H9 (cell line): Measurements from ENCODE around the gene DAB1. TPM values are rescaled to one million over a fixed set of nuclear protein-coding genes. Genes with fewer than 3 reads are reported as not detected.

ENCODE experiments used
- DNase-seq: peaks from one replicate; pipeline ENCODE4 v3.0.0-alpha.2; 2017
- H2AFZ ChIP-seq: one replicate; pipeline ENCODE4 v1.6.1; 2013; ENCODE audit warnings: mild to moderate bottlenecking, low read length, control low read depth, moderate library complexity
- H2AK5ac ChIP-seq: 2 replicates; pipeline ENCODE4 v1.6.1; 2013; ENCODE audit warnings: low read length, control low read depth, mixed read lengths; ENCODE audit not compliant: insufficient read length
- H2BK120ac ChIP-seq: one replicate; pipeline ENCODE4 v1.6.1; 2013; ENCODE audit warnings: low read depth, mild to moderate bottlenecking, low read length, control low read depth, inconsistent platforms; ENCODE audit not compliant: poor library complexity, severe bottlenecking
- H2BK12ac ChIP-seq: 2 replicates; pipeline ENCODE4 v1.6.1; 2013; ENCODE audit warnings: low read length, control low read depth, mixed read lengths, low read depth; ENCODE audit not compliant: insufficient read length
- H2BK15ac ChIP-seq: 2 replicates; pipeline ENCODE4 v1.6.1; 2013; ENCODE audit warnings: low read depth, low read length, control low read depth
- H2BK20ac ChIP-seq: one replicate; pipeline ENCODE4 v1.6.1; 2013; ENCODE audit warnings: low read depth, mild to moderate bottlenecking, low read length, control low read depth, inconsistent platforms; ENCODE audit not compliant: poor library complexity, severe bottlenecking
- H2BK5ac ChIP-seq: 2 replicates; pipeline ENCODE4 v1.6.1; 2013; ENCODE audit warnings: low read length, control low read depth, mixed read lengths; ENCODE audit not compliant: insufficient read length
- H3K14ac ChIP-seq: 2 replicates; pipeline ENCODE4 v1.6.1; 2013; ENCODE audit warnings: low read length, control low read depth; ENCODE audit not compliant: insufficient read depth
- H3K18ac ChIP-seq: 2 replicates; pipeline ENCODE4 v1.6.1; 2013; ENCODE audit warnings: low read depth, mild to moderate bottlenecking, mixed read lengths, low read length, control low read depth; ENCODE audit not compliant: insufficient read length
- H3K23ac ChIP-seq: 2 replicates; pipeline ENCODE4 v1.6.1; 2013; ENCODE audit warnings: low read length, control low read depth, mixed read lengths, low read depth; ENCODE audit not compliant: insufficient read length
- H3K23me2 ChIP-seq: 2 replicates; pipeline ENCODE4 v1.6.1; 2013; ENCODE audit warnings: low read depth, mild to moderate bottlenecking, mixed read lengths, low read length, control low read depth; ENCODE audit not compliant: insufficient read length, poor library complexity, severe bottlenecking
- H3K27ac ChIP-seq: 2 replicates; pipeline ENCODE4 v1.5.1; 2013; ENCODE audit warnings: low read length, control low read depth, mixed read lengths, low read depth; ENCODE audit not compliant: insufficient read length
- H3K27me3 ChIP-seq: 2 replicates; pipeline ENCODE4 v1.6.1; 2013; ENCODE audit warnings: low read length, control low read depth, inconsistent platforms; ENCODE audit not compliant: insufficient read depth
- H3K4ac ChIP-seq: 2 replicates; pipeline ENCODE4 v1.6.1; 2013; ENCODE audit warnings: low read depth, mild to moderate bottlenecking, control low read depth, inconsistent platforms, low read length, moderate library complexity
- H3K4me1 ChIP-seq: 2 replicates; pipeline ENCODE4 v1.6.1; 2013; ENCODE audit warnings: low read length, control low read depth, inconsistent platforms; ENCODE audit not compliant: insufficient read depth
- H3K4me2 ChIP-seq: 2 replicates; pipeline ENCODE4 v1.6.1; 2013; ENCODE audit warnings: low read length, control low read depth, mixed read lengths; ENCODE audit not compliant: insufficient read length, insufficient read depth
- H3K56ac ChIP-seq: 2 replicates; pipeline ENCODE4 v1.6.1; 2013; ENCODE audit warnings: low read depth, mild to moderate bottlenecking, mixed read lengths, low read length, control low read depth; ENCODE audit not compliant: insufficient read length
- H3K79me1 ChIP-seq: 2 replicates; pipeline ENCODE4 v1.6.1; 2013; ENCODE audit warnings: low read depth, mild to moderate bottlenecking, moderate library complexity, low read length, control low read depth, inconsistent platforms; ENCODE audit not compliant: insufficient read depth, poor library complexity, severe bottlenecking
- H3K79me2 ChIP-seq: 2 replicates; pipeline ENCODE4 v1.6.1; 2013; ENCODE audit warnings: low read length, control low read depth, inconsistent platforms; ENCODE audit not compliant: insufficient read depth
- H3K9ac ChIP-seq: 2 replicates; pipeline ENCODE4 v1.6.1; 2013; ENCODE audit warnings: low read length, control low read depth, mixed read lengths; ENCODE audit not compliant: insufficient read length; ENCODE audit errors: extremely low read depth
- H3K9me3 ChIP-seq: one replicate; pipeline ENCODE4 v1.6.1; 2013; ENCODE audit warnings: low read depth, low read length, inconsistent platforms; ENCODE audit not compliant: control insufficient read depth
- H3T11ph ChIP-seq: one replicate; pipeline ENCODE4 v1.6.1; 2013; ENCODE audit warnings: mild to moderate bottlenecking, low read length, control low read depth, inconsistent platforms
- H4K20me1 ChIP-seq: one replicate; pipeline ENCODE4 v1.6.1; 2013; ENCODE audit not compliant: control insufficient read depth, insufficient read length, insufficient read depth
- H4K5ac ChIP-seq: 2 replicates; pipeline ENCODE4 v1.6.1; 2013; ENCODE audit warnings: low read depth, mild to moderate bottlenecking, mixed read lengths, low read length, control low read depth; ENCODE audit not compliant: insufficient read length
- H4K8ac ChIP-seq: replicated peaks from 2 replicates; pipeline ENCODE4 v1.6.1; 2013; ENCODE audit warnings: low read length, control low read depth, mixed read lengths, low read depth; ENCODE audit not compliant: insufficient read length
- H4K91ac ChIP-seq: 2 replicates; pipeline ENCODE4 v1.6.1; 2013; ENCODE audit warnings: low read depth, mild to moderate bottlenecking, moderate library complexity, mixed read lengths, low read length, control low read depth; ENCODE audit not compliant: insufficient read length
- H3K27ac Mint-ChIP-seq, 3 experiments: 2 replicates in 2 of 3; 3 replicates in 1 of 3; pipeline ENCODE4 v1.8.0; 2020 to 2021; ENCODE audit warnings: mixed read lengths in 3 of 3, mild to moderate bottlenecking in 1 of 3, moderate library complexity in 1 of 3
- H3K27me3 Mint-ChIP-seq: 2 replicates; pipeline ENCODE4 v1.8.0; 2021; ENCODE audit warnings: low read depth, mild to moderate bottlenecking, moderate library complexity, mixed read lengths
- H3K36me3 Mint-ChIP-seq, 3 experiments: 2 replicates in 2 of 3; 3 replicates in 1 of 3; pipeline ENCODE4 v1.8.0; 2020 to 2021; ENCODE audit warnings: low read depth in 3 of 3, mixed read lengths in 3 of 3; ENCODE audit not compliant: insufficient read depth in 1 of 3
- H3K4me1 Mint-ChIP-seq, 2 experiments: 2 replicates each; pipeline ENCODE4 v1.8.0; 2020; ENCODE audit warnings: mixed read lengths in 2 of 2
- H3K4me3 Mint-ChIP-seq, 2 experiments: 2 replicates in 1 of 2; 3 replicates in 1 of 2; pipeline ENCODE4 v1.8.0; 2020 to 2021; ENCODE audit warnings: mild to moderate bottlenecking in 2 of 2, mixed read lengths in 2 of 2, moderate library complexity in 1 of 2
- H3K9me3 Mint-ChIP-seq, 2 experiments: 2 replicates in 1 of 2; 3 replicates in 1 of 2; pipeline ENCODE4 v1.8.0; 2020; ENCODE audit warnings: mild to moderate bottlenecking in 2 of 2, mixed read lengths in 2 of 2, moderate library complexity in 1 of 2
- WGBS: extraction: QIAGEN DNeasy Blood & Tissue Kit; methylation state at CpG from one replicate; pipeline ENCODE4 v1.1.7; 2013; ENCODE audit warnings: missing lambda C conversion rate, low lambda C conversion rate, mixed read lengths; ENCODE audit not compliant: insufficient read length; ENCODE audit errors: extremely low coverage; 5-methylcytosine and 5-hydroxymethylcytosine counted together
- total RNA-seq: library from RNA; stranded (reverse); gene quantifications from 2 replicates; pipeline ENCODE4 v1.2.1, GENCODE V29; 2021
- TF ChIP-seq, protein P1 (sequence below): fragments of 200-600 bp; sonication (generic); conservative IDR thresholded peaks from 3 replicates; pipeline ENCODE4 v1.8.0; 2021; ENCODE audit warnings: antibody characterized with exemption, mild to moderate bottlenecking

DAB1 gene
- total RNA-seq, 1 experiment from 2014 or later = 9.3 TPM

DNA sequence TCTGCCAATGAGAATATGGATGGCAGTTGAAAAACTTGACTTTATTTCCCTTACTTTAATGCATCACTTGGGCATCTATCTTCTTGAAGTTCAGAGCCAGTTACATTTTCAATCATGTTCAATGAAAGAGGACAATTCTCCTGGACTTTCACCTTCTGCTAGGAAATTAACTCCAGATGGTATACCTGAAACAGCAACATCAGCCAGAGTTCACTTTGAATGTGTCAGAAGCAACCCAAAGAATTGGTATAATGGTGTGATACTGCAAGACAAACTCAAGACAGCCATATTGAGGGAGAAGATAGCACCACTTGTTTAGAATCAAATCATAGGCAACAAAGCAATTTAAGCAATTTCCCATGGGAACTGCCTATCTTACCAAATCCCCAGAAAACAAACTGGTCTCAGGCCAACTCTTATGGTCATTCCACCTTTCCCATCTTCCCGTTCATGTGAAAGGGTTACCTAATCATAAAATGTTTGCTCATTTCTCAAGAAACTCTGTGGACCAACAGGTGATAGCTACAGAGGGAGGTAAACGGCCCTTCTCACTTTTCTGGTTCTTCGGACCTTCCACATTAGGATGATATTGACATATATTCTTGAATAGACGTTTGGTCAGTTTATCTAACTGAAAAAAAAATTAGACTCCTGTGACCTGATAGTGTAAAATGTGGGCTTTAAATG, 428.3 kb downstream of the DAB1 start:
- H3K18ac ChIP-seq = no peak overlapping the region
- no peak overlapping the region for H3K27ac ChIP-seq
- H3K9me3 ChIP-seq = no peaks in the 10 kb centered on the region
- H3K4me1 Mint-ChIP-seq = peaks cover 11 to 18% of the 10 kb centered on the region in 2 experiments
- H4K5ac ChIP-seq = no peak overlapping the region
- H4K20me1 ChIP-seq = no peaks in the 10 kb centered on the region
- TF ChIP-seq, protein P1, sequence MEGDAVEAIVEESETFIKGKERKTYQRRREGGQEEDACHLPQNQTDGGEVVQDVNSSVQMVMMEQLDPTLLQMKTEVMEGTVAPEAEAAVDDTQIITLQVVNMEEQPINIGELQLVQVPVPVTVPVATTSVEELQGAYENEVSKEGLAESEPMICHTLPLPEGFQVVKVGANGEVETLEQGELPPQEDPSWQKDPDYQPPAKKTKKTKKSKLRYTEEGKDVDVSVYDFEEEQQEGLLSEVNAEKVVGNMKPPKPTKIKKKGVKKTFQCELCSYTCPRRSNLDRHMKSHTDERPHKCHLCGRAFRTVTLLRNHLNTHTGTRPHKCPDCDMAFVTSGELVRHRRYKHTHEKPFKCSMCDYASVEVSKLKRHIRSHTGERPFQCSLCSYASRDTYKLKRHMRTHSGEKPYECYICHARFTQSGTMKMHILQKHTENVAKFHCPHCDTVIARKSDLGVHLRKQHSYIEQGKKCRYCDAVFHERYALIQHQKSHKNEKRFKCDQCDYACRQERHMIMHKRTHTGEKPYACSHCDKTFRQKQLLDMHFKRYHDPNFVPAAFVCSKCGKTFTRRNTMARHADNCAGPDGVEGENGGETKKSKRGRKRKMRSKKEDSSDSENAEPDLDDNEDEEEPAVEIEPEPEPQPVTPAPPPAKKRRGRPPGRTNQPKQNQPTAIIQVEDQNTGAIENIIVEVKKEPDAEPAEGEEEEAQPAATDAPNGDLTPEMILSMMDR = no peak
- no peaks in the 10 kb centered on the region for H3K23me2 ChIP-seq
- H3K23ac ChIP-seq = no peak overlapping the region
- no peak overlapping the region for H2BK20ac ChIP-seq
- no peak overlapping the region for H3K9ac ChIP-seq
- no peaks in the 10 kb centered on the region for H3K4me1 ChIP-seq
- H3K79me1 ChIP-seq = no peaks in the 10 kb centered on the region
- no peak overlapping the region for H4K8ac ChIP-seq
- no peak overlapping the region for H3K4me2 ChIP-seq
- no peak overlapping the region for H3K14ac ChIP-seq
- no peaks in the 10 kb centered on the region for H3K9me3 Mint-ChIP-seq
- WGBS = no CpG with 5 or more reads among the region's 4 CpGs
- no peaks in the 10 kb centered on the region for H3K27me3 ChIP-seq
- no peak overlapping the region for H2BK12ac ChIP-seq
- no peak overlapping the region for H2BK5ac ChIP-seq
- H2BK120ac ChIP-seq = no peak overlapping the region
- H3T11ph ChIP-seq = no peak overlapping the region
- no peak overlapping the region for H2AFZ ChIP-seq
- H3K27me3 Mint-ChIP-seq = no peaks in the 10 kb centered on the region
- no peak overlapping the region for H2BK15ac ChIP-seq
- H4K91ac ChIP-seq = no peak overlapping the region
- H3K36me3 Mint-ChIP-seq = no peaks in the 10 kb centered on the region; a peak in 1 of 7 replicates
- H3K4ac ChIP-seq = no peak overlapping the region
- no peak for DNase-seq
- no peak overlapping the region for H3K56ac ChIP-seq
- H3K79me2 ChIP-seq = no peaks in the 10 kb centered on the region
- H2AK5ac ChIP-seq = no peak overlapping the region
- H3K27ac Mint-ChIP-seq = no peak overlapping the region
- H3K4me3 Mint-ChIP-seq = no peak overlapping the region
